Esophagus muscularis mucosa (tissue), 3 donors: Measurements from ENCODE around the gene NEDD9.

ENCODE experiments used
- CTCF ChIP-seq, 3 experiments: fragments of 200-600 bp in 2 of 3; fragments of 450-650 bp in 1 of 3; sonication (generic) in 2 of 3; IDR thresholded peaks; one replicate each; pipeline ENCODE4 v1.5.1; 2017 to 2019; ENCODE audit warnings: antibody characterized with exemption in 3 of 3, mild to moderate bottlenecking in 2 of 3, moderate library complexity in 1 of 3
- POLR2A ChIP-seq: fragments of 450-650 bp; IDR thresholded peaks from one replicate; pipeline ENCODE4 v1.6.1; 2017; ENCODE audit warnings: antibody characterized with exemption, moderate library complexity, mild to moderate bottlenecking, low read depth

GRCh38 chr6:11152581-11152980, 79.9 kb downstream of the NEDD9 start:
- TF ChIP-seq POLR2A (no peak), CTCF (IDR thresholded peaks at IDR 0.05) (no peak)
